ENCODE measurements around the gene SAFB.

The SAFB gene

GRCh38 chr19:5661483-5661882, 38.6 kb downstream of the SAFB start:
- Histone ChIP-seq H3K36me3 (ENCODE audit: control insufficient read depth, insufficient read depth, low read length) (peaks cover 84% of the 10 kb centered on the region), H3K4me3 (ENCODE audit: insufficient read depth, low read depth, low read length, poor library complexity, severe bottlenecking) (no peak overlapping the region), H3K9me3 (ENCODE audit: control insufficient read depth, low read length) (no peaks in the 10 kb centered on the region), H3K27me3 (replicated peaks; ENCODE audit: control insufficient read depth, insufficient read depth, low read length, poor library complexity, severe bottlenecking) (no peaks in the 10 kb centered on the region), H3K4me1 (ENCODE audit: control insufficient read depth, insufficient read depth, low read length, poor library complexity, severe bottlenecking) (no peaks in the 10 kb centered on the region), H3K27ac (ENCODE audit: insufficient read depth, low read length, poor library complexity, severe bottlenecking) (no peak overlapping the region)
- DNase-seq = no peak

- H3K27me3 ChIP-seq (replicated peaks; ENCODE audit: control insufficient read depth, insufficient read depth, low read length, poor library complexity, severe bottlenecking) = no peaks in the 10 kb centered on the region
- H3K36me3 ChIP-seq (ENCODE audit: control insufficient read depth, insufficient read depth, low read length) = peaks cover 86% of the 10 kb centered on the region
- H3K4me3 ChIP-seq (ENCODE audit: insufficient read depth, low read depth, low read length, poor library complexity, severe bottlenecking) = no peak overlapping the region
- H3K9me3 ChIP-seq (ENCODE audit: control insufficient read depth, low read length) = no peaks in the 10 kb centered on the region
- no peaks in the 10 kb centered on the region for H3K4me1 ChIP-seq (ENCODE audit: control insufficient read depth, insufficient read depth, low read length, poor library complexity, severe bottlenecking)
- no peak for DNase-seq
- H3K27ac ChIP-seq (ENCODE audit: insufficient read depth, low read length, poor library complexity, severe bottlenecking) = no peak overlapping the region
Observed at GRCh38 chr19:5663904-5664303, 41.0 kb downstream of the SAFB start.

GRCh38 chr19:5664515-5664914, 41.6 kb downstream of the SAFB start:
- H3K4me1 ChIP-seq (ENCODE audit: control insufficient read depth, insufficient read depth, low read length, poor library complexity, severe bottlenecking) = no peaks in the 10 kb centered on the region
- no peak for DNase-seq
- H3K36me3 ChIP-seq (ENCODE audit: control insufficient read depth, insufficient read depth, low read length) = peaks cover 90% of the 10 kb centered on the region
- no peaks in the 10 kb centered on the region for H3K9me3 ChIP-seq (ENCODE audit: control insufficient read depth, low read length)
- no peaks in the 10 kb centered on the region for H3K27me3 ChIP-seq (replicated peaks; ENCODE audit: control insufficient read depth, insufficient read depth, low read length, poor library complexity, severe bottlenecking)
- no peak overlapping the region for H3K27ac ChIP-seq (ENCODE audit: insufficient read depth, low read length, poor library complexity, severe bottlenecking)
- H3K4me3 ChIP-seq (ENCODE audit: insufficient read depth, low read depth, low read length, poor library complexity, severe bottlenecking) = no peak overlapping the region

GRCh38 chr19:5665781-5666513, 43.1 kb downstream of the SAFB start:
- no peak for DNase-seq
- Histone ChIP-seq H3K27me3 (replicated peaks; ENCODE audit: control insufficient read depth, insufficient read depth, low read length, poor library complexity, severe bottlenecking) (no peaks in the 10 kb centered on the region), H3K4me1 (ENCODE audit: control insufficient read depth, insufficient read depth, low read length, poor library complexity, severe bottlenecking) (no peaks in the 10 kb centered on the region), H3K9me3 (ENCODE audit: control insufficient read depth, low read length) (no peaks in the 10 kb centered on the region), H3K36me3 (ENCODE audit: control insufficient read depth, insufficient read depth, low read length) (peaks cover 81% of the 10 kb centered on the region), H3K27ac (ENCODE audit: insufficient read depth, low read length, poor library complexity, severe bottlenecking) (no peak overlapping the region), H3K4me3 (ENCODE audit: insufficient read depth, low read depth, low read length, poor library complexity, severe bottlenecking) (no peak overlapping the region)

- no peak overlapping the region for H3K27ac ChIP-seq (ENCODE audit: insufficient read depth, low read length, poor library complexity, severe bottlenecking)
- H3K36me3 ChIP-seq (ENCODE audit: control insufficient read depth, insufficient read depth, low read length) = peaks cover 71% of the 10 kb centered on the region
Observed at GRCh38 chr19:5666921-5667610, 44.2 kb downstream of the SAFB start.

GRCh38 chr19:5667751-5668271, 44.9 kb downstream of the SAFB start:
- Histone ChIP-seq H3K27ac (ENCODE audit: insufficient read depth, low read length, poor library complexity, severe bottlenecking) (no peak overlapping the region), H3K4me3 (ENCODE audit: insufficient read depth, low read depth, low read length, poor library complexity, severe bottlenecking) (no peak overlapping the region), H3K4me1 (ENCODE audit: control insufficient read depth, insufficient read depth, low read length, poor library complexity, severe bottlenecking) (no peaks in the 10 kb centered on the region), H3K36me3 (ENCODE audit: control insufficient read depth, insufficient read depth, low read length) (peaks cover 66% of the 10 kb centered on the region), H3K27me3 (replicated peaks; ENCODE audit: control insufficient read depth, insufficient read depth, low read length, poor library complexity, severe bottlenecking) (no peaks in the 10 kb centered on the region), H3K9me3 (ENCODE audit: control insufficient read depth, low read length) (no peaks in the 10 kb centered on the region)
- DNase-seq = no peak

More at GRCh38 chr19:5666921-5667610, 44.2 kb downstream of the SAFB start:
- H3K27me3 ChIP-seq (replicated peaks; ENCODE audit: control insufficient read depth, insufficient read depth, low read length, poor library complexity, severe bottlenecking) = no peaks in the 10 kb centered on the region
- H3K9me3 ChIP-seq (ENCODE audit: control insufficient read depth, low read length) = no peaks in the 10 kb centered on the region
- no peak for DNase-seq
- H3K4me1 ChIP-seq (ENCODE audit: control insufficient read depth, insufficient read depth, low read length, poor library complexity, severe bottlenecking) = no peaks in the 10 kb centered on the region
- no peak overlapping the region for H3K4me3 ChIP-seq (ENCODE audit: insufficient read depth, low read depth, low read length, poor library complexity, severe bottlenecking)

GRCh38 chr19:5669212-5669611, 46.3 kb downstream of the SAFB start:
- H3K36me3 ChIP-seq (ENCODE audit: control insufficient read depth, insufficient read depth, low read length) = peaks cover 52% of the 10 kb centered on the region
- no peak overlapping the region for H3K4me3 ChIP-seq (ENCODE audit: insufficient read depth, low read depth, low read length, poor library complexity, severe bottlenecking)
- H3K27ac ChIP-seq (ENCODE audit: insufficient read depth, low read length, poor library complexity, severe bottlenecking) = no peak overlapping the region
- H3K27me3 ChIP-seq (replicated peaks; ENCODE audit: control insufficient read depth, insufficient read depth, low read length, poor library complexity, severe bottlenecking) = no peaks in the 10 kb centered on the region
- H3K4me1 ChIP-seq (ENCODE audit: control insufficient read depth, insufficient read depth, low read length, poor library complexity, severe bottlenecking) = no peaks in the 10 kb centered on the region
- H3K9me3 ChIP-seq (ENCODE audit: control insufficient read depth, low read length) = no peaks in the 10 kb centered on the region
- DNase-seq = no peak

GRCh38 chr19:5671600-5671999, 48.7 kb downstream of the SAFB start:
- DNase-seq = no peak
- H3K27ac ChIP-seq (ENCODE audit: insufficient read depth, low read length, poor library complexity, severe bottlenecking) = no peak overlapping the region
- peaks cover 28% of the 10 kb centered on the region for H3K36me3 ChIP-seq (ENCODE audit: control insufficient read depth, insufficient read depth, low read length)
- no peaks in the 10 kb centered on the region for H3K9me3 ChIP-seq (ENCODE audit: control insufficient read depth, low read length)
- no peaks in the 10 kb centered on the region for H3K4me1 ChIP-seq (ENCODE audit: control insufficient read depth, insufficient read depth, low read length, poor library complexity, severe bottlenecking)
- no peak overlapping the region for H3K4me3 ChIP-seq (ENCODE audit: insufficient read depth, low read depth, low read length, poor library complexity, severe bottlenecking)
- H3K27me3 ChIP-seq (replicated peaks; ENCODE audit: control insufficient read depth, insufficient read depth, low read length, poor library complexity, severe bottlenecking) = no peaks in the 10 kb centered on the region

- no peak overlapping the region for H3K4me3 ChIP-seq (ENCODE audit: insufficient read depth, low read depth, low read length, poor library complexity, severe bottlenecking)
- no peaks in the 10 kb centered on the region for H3K4me1 ChIP-seq (ENCODE audit: control insufficient read depth, insufficient read depth, low read length, poor library complexity, severe bottlenecking)
- H3K27ac ChIP-seq (ENCODE audit: insufficient read depth, low read length, poor library complexity, severe bottlenecking) = no peak overlapping the region
- no peaks in the 10 kb centered on the region for H3K27me3 ChIP-seq (replicated peaks; ENCODE audit: control insufficient read depth, insufficient read depth, low read length, poor library complexity, severe bottlenecking)
- H3K9me3 ChIP-seq (ENCODE audit: control insufficient read depth, low read length) = no peaks in the 10 kb centered on the region
- H3K36me3 ChIP-seq (ENCODE audit: control insufficient read depth, insufficient read depth, low read length) = peaks cover 16% of the 10 kb centered on the region
- DNase-seq = no peak
Observed at GRCh38 chr19:5672708-5673459, 50.0 kb downstream of the SAFB start.

GRCh38 chr19:5673752-5674151, 50.9 kb downstream of the SAFB start:
- DNase-seq = no peak
- Histone ChIP-seq H3K36me3 (ENCODE audit: control insufficient read depth, insufficient read depth, low read length) (peaks cover 12% of the 10 kb centered on the region), H3K4me3 (ENCODE audit: insufficient read depth, low read depth, low read length, poor library complexity, severe bottlenecking) (no peak overlapping the region), H3K27me3 (replicated peaks; ENCODE audit: control insufficient read depth, insufficient read depth, low read length, poor library complexity, severe bottlenecking) (no peaks in the 10 kb centered on the region), H3K4me1 (ENCODE audit: control insufficient read depth, insufficient read depth, low read length, poor library complexity, severe bottlenecking) (no peaks in the 10 kb centered on the region), H3K27ac (ENCODE audit: insufficient read depth, low read length, poor library complexity, severe bottlenecking) (no peak overlapping the region), H3K9me3 (ENCODE audit: control insufficient read depth, low read length) (no peaks in the 10 kb centered on the region)
